Fibroblast of skin of abdomen (primary cell): ENCODE results near the gene MAP7.

Experiments
- DNase-seq: peaks from one replicate; pipeline ENCODE4 v3.0.0-alpha.2; 2013

Gene MAP7

GRCh38 chr6:136528477-136528876 lies 21.7 kb downstream of the MAP7 start:
- DNase-seq = no peak

- DNase-seq = no peak
Measured at GRCh38 chr6:136527831-136528230, 22.4 kb downstream of the MAP7 start.

GRCh38 chr6:136526937-136527336 lies 23.3 kb downstream of the MAP7 start:
- no peak for DNase-seq

- peak; percentile 66 for DNase-seq
Measured at GRCh38 chr6:136526196-136526930, 23.9 kb downstream of the MAP7 start.

GRCh38 chr6:136525586-136526195 lies 24.5 kb downstream of the MAP7 start:
- DNase-seq = peak; percentile 62

- DNase-seq = no peak
Measured at GRCh38 chr6:136524936-136525413, 25.2 kb downstream of the MAP7 start.

GRCh38 chr6:136524339-136524935 lies 25.8 kb downstream of the MAP7 start:
- DNase-seq = no peak

- DNase-seq = no peak
Measured at GRCh38 chr6:136523196-136523595, 27.0 kb downstream of the MAP7 start.

GRCh38 chr6:136522636-136523035 lies 27.6 kb downstream of the MAP7 start:
- no peak for DNase-seq

- no peak for DNase-seq
Measured at GRCh38 chr6:136521911-136522310, 28.3 kb downstream of the MAP7 start.

GRCh38 chr6:136521427-136521826 lies 28.8 kb downstream of the MAP7 start:
- no peak for DNase-seq

- no peak for DNase-seq
Measured at GRCh38 chr6:136520517-136520916, 29.7 kb downstream of the MAP7 start.

GRCh38 chr6:136517582-136517981 lies 32.6 kb downstream of the MAP7 start:
- DNase-seq = no peak

- no peak for DNase-seq
Measured at GRCh38 chr6:136517002-136517401, 33.2 kb downstream of the MAP7 start.

- DNase-seq = no peak
Measured at GRCh38 chr6:136514591-136514990, 35.6 kb downstream of the MAP7 start.

GRCh38 chr6:136511926-136512325 lies 38.3 kb downstream of the MAP7 start:
- DNase-seq = no peak

- DNase-seq = no peak
Measured at GRCh38 chr6:136511397-136511796, 38.8 kb downstream of the MAP7 start.

GRCh38 chr6:136510782-136511181 lies 39.4 kb downstream of the MAP7 start:
- DNase-seq = no peak

- DNase-seq = no peak
Measured at GRCh38 chr6:136510299-136510698, 39.9 kb downstream of the MAP7 start.

GRCh38 chr6:136508725-136509392 lies 41.4 kb downstream of the MAP7 start:
- no peak for DNase-seq

- DNase-seq = no peak
Measured at GRCh38 chr6:136506124-136506799, 44.0 kb downstream of the MAP7 start.

- DNase-seq = no peak
Measured at GRCh38 chr6:136503303-136504029, 46.8 kb downstream of the MAP7 start.
